GM21381 (cell line): ENCODE measurements around the gene FHIP1B.

Experiments used
- ATAC-seq: cut with Tn5 transposase; IDR thresholded peaks from one replicate; pipeline ENCODE4 v1.9.1; 2021; ENCODE audit warnings: mild to moderate bottlenecking, moderate library complexity; ENCODE audit not compliant: unreplicated experiment

FHIP1B gene

GRCh38 chr11:6203327-6203726 is 31.1 kb downstream of the FHIP1B start:
- peak; percentile 76 for ATAC-seq

GRCh38 chr11:6202041-6202440 is 32.4 kb downstream of the FHIP1B start:
- ATAC-seq, result no peak

GRCh38 chr11:6201481-6201880 is 33.0 kb downstream of the FHIP1B start:
- ATAC-seq, result no peak

GRCh38 chr11:6200975-6201374 is 33.5 kb downstream of the FHIP1B start:
- no peak for ATAC-seq

GRCh38 chr11:6199174-6199810 is 35.1 kb downstream of the FHIP1B start, which contains the start of gene OR52W1:
OR52W1 (plus strand) TSS chr11:6199224; CDS start chr11:6199224, 0 bp downstream.
- ATAC-seq, result no peak

GRCh38 chr11:6197466-6198200 is 36.8 kb downstream of the FHIP1B start:
- ATAC-seq, result no peak

- ATAC-seq, result no peak
Observed at GRCh38 chr11:6196396-6196795, 38.0 kb downstream of the FHIP1B start.

- ATAC-seq, result no peak
Observed at GRCh38 chr11:6194065-6194581, 40.3 kb downstream of the FHIP1B start.

GRCh38 chr11:6191742-6192141 is 42.7 kb downstream of the FHIP1B start:
- ATAC-seq, result no peak

GRCh38 chr11:6175440-6175839 is 59.0 kb downstream of the FHIP1B start:
- no peak for ATAC-seq

- no peak for ATAC-seq
Observed at GRCh38 chr11:6170226-6170625, 64.2 kb downstream of the FHIP1B start, which contains the start of gene OR52B2. OR52B2 (minus strand) TSS chr11:6170326; CDS start chr11:6170326, 0 bp downstream.
